BLaER1 (cell line): ENCODE results near the gene MAP3K20.

Experiments
- H3K27ac ChIP-seq: shearing (Covaris generic); formaldehyde crosslinking; 2 replicates; pipeline ENCODE4 v1.8.1; 2022
- H3K27me3 ChIP-seq: shearing (Covaris generic); formaldehyde crosslinking; 2 replicates; pipeline ENCODE4 v1.8.1; 2022
- H3K36me3 ChIP-seq: shearing (Covaris generic); formaldehyde crosslinking; 2 replicates; pipeline ENCODE4 v1.8.1; 2022
- H3K4me1 ChIP-seq: shearing (Covaris generic); formaldehyde crosslinking; 2 replicates; pipeline ENCODE4 v1.8.1; 2022
- H3K4me2 ChIP-seq: shearing (Covaris generic); formaldehyde crosslinking; 2 replicates; pipeline ENCODE4 v1.8.1; 2022
- H3K4me3 ChIP-seq: shearing (Covaris generic); formaldehyde crosslinking; 2 replicates; pipeline ENCODE4 v1.8.1; 2022
- H3K9ac ChIP-seq: shearing (Covaris generic); formaldehyde crosslinking; 2 replicates; pipeline ENCODE4 v1.8.1; 2022
- H3K9me3 ChIP-seq: shearing (Covaris generic); formaldehyde crosslinking; 2 replicates; pipeline ENCODE4 v1.8.1; 2022
- H4K20me1 ChIP-seq: shearing (Covaris generic); formaldehyde crosslinking; 2 replicates; pipeline ENCODE4 v1.8.1; 2022
- Cebpa-rat ChIP-seq: shearing (Covaris generic); IDR thresholded peaks from 2 replicates; pipeline ENCODE4 v1.8.1; 2022

Gene MAP3K20

GRCh38 chr2:173221937-173222594, 146.4 kb downstream of the MAP3K20 start:
- Histone ChIP-seq H4K20me1 (no peaks in the 10 kb centered on the region), H3K9ac (no peak overlapping the region), H3K4me1 (peaks cover 20% of the 10 kb centered on the region), H3K27me3 (no peaks in the 10 kb centered on the region), H3K9me3 (no peaks in the 10 kb centered on the region), H3K36me3 (peaks cover 6% of the 10 kb centered on the region; the same call in 1 of the 2 replicates), H3K27ac (no peak overlapping the region), H3K4me2 (no peak overlapping the region), H3K4me3 (no peak overlapping the region)
- TF ChIP-seq Cebpa-rat, result no peak

- no peaks in the 10 kb centered on the region for H4K20me1 ChIP-seq
- no peak overlapping the region for H3K27ac ChIP-seq
- H3K4me2 ChIP-seq, result no peak overlapping the region
Observed at GRCh38 chr2:173223871-173224270, 148.2 kb downstream of the MAP3K20 start.

GRCh38 chr2:173226899-173227698, 151.5 kb downstream of the MAP3K20 start:
- Histone ChIP-seq H3K4me2 (no peak overlapping the region), H3K36me3 (peaks cover 5% of the 10 kb centered on the region), H3K4me1 (no peaks in the 10 kb centered on the region), H3K9me3 (no peaks in the 10 kb centered on the region), H3K27ac (no peak overlapping the region), H3K9ac (no peak overlapping the region), H3K4me3 (no peak overlapping the region), H4K20me1 (no peaks in the 10 kb centered on the region), H3K27me3 (no peaks in the 10 kb centered on the region)
- TF ChIP-seq Cebpa-rat, result no peak

More at GRCh38 chr2:173223871-173224270, 148.2 kb downstream of the MAP3K20 start:
- no peak overlapping the region for H3K4me3 ChIP-seq
- TF ChIP-seq Cebpa-rat, result no peak
- H3K9me3 ChIP-seq, result no peaks in the 10 kb centered on the region
- H3K4me1 ChIP-seq, result peaks cover 9% of the 10 kb centered on the region
- H3K9ac ChIP-seq, result no peak overlapping the region
- H3K27me3 ChIP-seq, result no peaks in the 10 kb centered on the region
- H3K36me3 ChIP-seq, result peaks cover 11% of the 10 kb centered on the region; the same call in 1 of the 2 replicates

GRCh38 chr2:173229086-173229485, 153.4 kb downstream of the MAP3K20 start:
- Histone ChIP-seq H3K4me3 (no peak overlapping the region), H3K4me1 (no peaks in the 10 kb centered on the region)
- no peak for TF ChIP-seq Cebpa-rat

GRCh38 chr2:173230181-173230580, 154.5 kb downstream of the MAP3K20 start:
- H3K9ac ChIP-seq, result no peak overlapping the region
- H3K9me3 ChIP-seq, result no peaks in the 10 kb centered on the region
- peaks cover 32% of the 10 kb centered on the region for H3K36me3 ChIP-seq
- H3K27ac ChIP-seq, result no peak overlapping the region
- no peaks in the 10 kb centered on the region for H4K20me1 ChIP-seq
- H3K4me1 ChIP-seq, result no peaks in the 10 kb centered on the region
- H3K27me3 ChIP-seq, result no peaks in the 10 kb centered on the region
- TF ChIP-seq Cebpa-rat, result no peak
- no peak overlapping the region for H3K4me3 ChIP-seq
- no peak overlapping the region for H3K4me2 ChIP-seq

More at GRCh38 chr2:173229086-173229485, 153.4 kb downstream of the MAP3K20 start:
- Histone ChIP-seq H3K9me3 (no peaks in the 10 kb centered on the region), H3K4me2 (no peak overlapping the region), H3K9ac (no peak overlapping the region), H4K20me1 (no peaks in the 10 kb centered on the region), H3K36me3 (peaks cover 24% of the 10 kb centered on the region), H3K27me3 (no peaks in the 10 kb centered on the region), H3K27ac (no peak overlapping the region)

- no peak for TF ChIP-seq Cebpa-rat
- Histone ChIP-seq H3K36me3 (peaks cover 38% of the 10 kb centered on the region), H4K20me1 (no peaks in the 10 kb centered on the region), H3K4me1 (no peaks in the 10 kb centered on the region), H3K4me3 (no peak overlapping the region), H3K9me3 (no peaks in the 10 kb centered on the region), H3K4me2 (no peak overlapping the region), H3K27me3 (no peaks in the 10 kb centered on the region), H3K9ac (no peak overlapping the region), H3K27ac (no peak overlapping the region)
Observed at GRCh38 chr2:173231042-173231441, 155.4 kb downstream of the MAP3K20 start.

GRCh38 chr2:173231465-173231864, 155.8 kb downstream of the MAP3K20 start:
- H3K4me2 ChIP-seq, result no peak overlapping the region
- H3K36me3 ChIP-seq, result peaks cover 42% of the 10 kb centered on the region
- H3K27me3 ChIP-seq, result no peaks in the 10 kb centered on the region
- no peak overlapping the region for H3K4me3 ChIP-seq
- no peak overlapping the region for H3K9ac ChIP-seq
- H3K9me3 ChIP-seq, result no peaks in the 10 kb centered on the region
- no peak for TF ChIP-seq Cebpa-rat
- no peaks in the 10 kb centered on the region for H4K20me1 ChIP-seq
- no peak overlapping the region for H3K27ac ChIP-seq
- no peaks in the 10 kb centered on the region for H3K4me1 ChIP-seq

- Histone ChIP-seq H3K9ac (no peak overlapping the region), H3K27ac (no peak overlapping the region), H3K27me3 (no peaks in the 10 kb centered on the region), H4K20me1 (no peaks in the 10 kb centered on the region), H3K36me3 (peaks cover 47% of the 10 kb centered on the region), H3K9me3 (no peaks in the 10 kb centered on the region), H3K4me3 (no peak overlapping the region), H3K4me1 (no peaks in the 10 kb centered on the region), H3K4me2 (no peak overlapping the region)
- no peak for TF ChIP-seq Cebpa-rat
Observed at GRCh38 chr2:173232956-173233744, 157.5 kb downstream of the MAP3K20 start.

GRCh38 chr2:173235947-173236803, 160.5 kb downstream of the MAP3K20 start:
- Histone ChIP-seq H3K27ac (no peak overlapping the region), H3K4me2 (no peak overlapping the region), H4K20me1 (no peaks in the 10 kb centered on the region), H3K4me1 (no peaks in the 10 kb centered on the region), H3K4me3 (no peak overlapping the region), H3K9ac (no peak overlapping the region), H3K36me3 (peaks cover 59% of the 10 kb centered on the region), H3K9me3 (no peaks in the 10 kb centered on the region), H3K27me3 (no peaks in the 10 kb centered on the region)
- no peak for TF ChIP-seq Cebpa-rat
